ENCODE results near the gene CHIC2. TPM values are rescaled to one million over a fixed set of nuclear protein-coding genes. Genes with fewer than 3 reads are reported as not detected.

CHIC2 gene
- total and polyA plus RNA-seq, 2 of the 8 experiments (the other 6 are each of a cell fraction or from before 2014, with no cell fraction given), result 4.5 to 10.9 TPM

DNA sequence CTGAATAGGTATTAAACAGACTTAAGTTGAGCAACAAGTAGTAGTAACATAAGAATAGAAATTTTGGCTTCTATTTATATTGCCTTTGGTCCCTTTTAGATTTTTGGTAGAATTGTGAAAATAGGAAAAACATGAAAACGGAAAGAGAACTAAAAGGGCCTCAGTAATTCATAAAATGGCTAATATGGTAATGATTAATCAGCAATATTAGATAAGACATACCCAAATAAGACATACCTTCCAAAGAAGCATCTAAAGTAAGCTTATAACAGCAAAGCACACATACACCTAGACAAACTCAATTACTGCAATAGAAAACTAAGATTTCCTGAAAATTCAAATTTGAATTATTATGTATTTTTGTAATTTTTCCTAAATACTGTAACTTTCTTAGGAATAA is 46.4 kb downstream of the CHIC2 start:
- Histone ChIP-seq H3K79me1 (ENCODE audit: low read depth, low read length) (no peaks in the 10 kb centered on the region), H2AFZ (ENCODE audit: low read length) (no peak overlapping the region), H2AK5ac (ENCODE audit: low read depth, low read length) (no peak overlapping the region), H2BK5ac (ENCODE audit: low read depth, low read length) (no peak overlapping the region), H3K27me3 (replicated peaks in 1 of 4; ENCODE audit: control insufficient read depth in 3 of 4, extremely low read depth in 1 of 4, insufficient read depth in 3 of 4, low read length in 3 of 4) (no peaks in the 10 kb centered on the region), H4K8ac (ENCODE audit: extremely low read depth, insufficient read depth, low read length) (no peak overlapping the region), H3K4me1 (replicated peaks in 1 of 4; ENCODE audit: control insufficient read depth in 3 of 4, insufficient read depth in 4 of 4, low read length in 3 of 4) (peaks cover 0 to 13% (median 7%) of the 10 kb centered on the region in 4 experiments; a peak in 5 of 7 replicates), H4K5ac (ENCODE audit: insufficient read length, low read depth, low read length) (no peak overlapping the region), H3K23ac (ENCODE audit: insufficient read length) (no peak overlapping the region), H3K56ac (replicated peaks; ENCODE audit: insufficient read length, low read depth, low read length) (no peak overlapping the region), H2BK20ac (ENCODE audit: low read length) (no peak overlapping the region), H4K91ac (replicated peaks; ENCODE audit: insufficient read length, low read length) (no peak overlapping the region), H3K18ac (ENCODE audit: extremely low read depth, low read length) (no peak overlapping the region), H3K79me2 (ENCODE audit: control insufficient read depth in 1 of 2, insufficient read depth in 2 of 2, low read length in 2 of 2) (0 out of 4 replicates have a peak, but pooled peaks cover 0 to 3% of the 10 kb centered on the region in 2 experiments), H4K20me1 (replicated peaks in 1 of 2; ENCODE audit: control insufficient read depth in 1 of 2, insufficient read depth in 2 of 2, low read length in 2 of 2) (no peaks in the 10 kb centered on the region), H2BK120ac (replicated peaks; ENCODE audit: low read depth, low read length) (no peak overlapping the region), H3K9ac (replicated peaks in 1 of 4; ENCODE audit: extremely low read depth in 1 of 4, low read depth in 3 of 4, low read length in 3 of 4) (no peak overlapping the region), H3K36me3 (ENCODE audit: control insufficient read depth in 2 of 4, insufficient read depth in 4 of 4, low read length in 3 of 4) (no peaks in the 10 kb centered on the region), H3K14ac (ENCODE audit: insufficient read length) (no peak overlapping the region), H3K9me3 (ENCODE audit: insufficient read depth in 2 of 2, low read depth in 1 of 2, low read length in 1 of 2) (peaks cover 0 to 3% of the 10 kb centered on the region in 2 experiments; a peak in 1 of 4 replicates), H3K23me2 (ENCODE audit: low read depth, low read length) (no peaks in the 10 kb centered on the region; the same call in 1 of the 2 replicates), H3K4me2 (ENCODE audit: insufficient read depth in 1 of 2, low read depth in 2 of 2, low read length in 2 of 2) (no peak overlapping the region), H3K27ac (ENCODE audit: low read depth, low read length) (no peak overlapping the region), H2BK12ac (ENCODE audit: low read depth, low read length) (no peak overlapping the region), H3K4me3 (ENCODE audit: extremely low read depth in 1 of 4, insufficient read depth in 2 of 4, low read depth in 3 of 4, low read length in 4 of 4) (no peak overlapping the region; a peak in 1 of 8 replicates), H2BK15ac (ENCODE audit: low read length) (no peak overlapping the region), H3K4ac (replicated peaks; ENCODE audit: insufficient read length, low read depth, low read length) (no peak overlapping the region)
- 72% methylated on average over 1 of the region's 1 CpG; no CpG with 5 or more reads in 1 of the 2 experiments for WGBS, 2 experiments (ENCODE audit: extremely low coverage in 1 of 2, insufficient coverage in 1 of 2, insufficient read length in 1 of 2, insufficient replicate concordance in 2 of 2, low coverage in 1 of 2, low lambda C conversion rate in 2 of 2, missing lambda C conversion rate in 1 of 2)
- TF ChIP-seq MAFK (IDR thresholded peaks at IDR 0.05; ENCODE audit: low read depth, low read length) (no peak), EZH2 (IDR thresholded peaks at IDR 0.05; ENCODE audit: low read depth, low read length, severe bottlenecking) (no peak), GTF2F1 (IDR thresholded peaks at IDR 0.05; ENCODE audit: borderline replicate concordance, low read depth, low read length) (no peak), SP1 (IDR thresholded peaks at IDR 0.05; ENCODE audit: low read depth, low read length) (no peak), CBX5 (IDR thresholded peaks at IDR 0.05; ENCODE audit: low read depth, low read length) (no peak), RBBP5 (IDR thresholded peaks at IDR 0.05; ENCODE audit: borderline replicate concordance, low read depth, low read length) (no peak), ASH2L (IDR thresholded peaks at IDR 0.05; ENCODE audit: low read length) (no peak), HDAC6 (IDR thresholded peaks at IDR 0.05; ENCODE audit: low read depth, low read length) (no peak), KDM4A (IDR thresholded peaks at IDR 0.05; ENCODE audit: low read depth, low read length, severe bottlenecking) (no peak), EGR1 (IDR thresholded peaks at IDR 0.05; ENCODE audit: borderline replicate concordance, low read depth, low read length) (no peak), JUN (IDR thresholded peaks at IDR 0.05; ENCODE audit: low read depth, low read length) (no peak), TAF1 (IDR thresholded peaks at IDR 0.05; ENCODE audit: low read depth, low read length) (no peak)
- ChIA-PET POLR2A (ENCODE audit: partially characterized antibody) (no interaction called here), CTCF (ENCODE audit: partially characterized antibody) (interaction anchor here (0.6 kb wide), 1 partner anchor 59 kb away, joined by 3 read pairs; no protein-coding TSS in a partner anchor)
- FAIRE-seq, result no peak
- DNase-seq (ENCODE audit: low read depth in 1 of 2, low spot score in 2 of 2), result no peak

Data from H1 (cell line).